H4 (cell line): ENCODE data around the gene ADD1. TPM values are rescaled to one million over a fixed set of nuclear protein-coding genes. Genes with fewer than 3 reads are reported as not detected.

Experiments used
- DNase-seq: peaks from one replicate; pipeline ENCODE4 v3.0.0-alpha.2; 2015; ENCODE audit warnings: low spot score
- total RNA-seq: library from RNA; depleted of rRNA; stranded (reverse); fragments of >200 nt; shearing (Covaris generic); gene quantifications from 2 replicates; pipeline ENCODE4 v1.2.3, GENCODE V29; 2014

Gene ADD1
- total RNA-seq, 1 experiment from 2014 or later = 117 TPM

- DNase-seq = no peak
Measured at GRCh38 chr4:2820216-2820982, 23.2 kb upstream of the ADD1 start.

- no peak for DNase-seq
Measured at GRCh38 chr4:2822461-2823300, 21.0 kb upstream of the ADD1 start.

GRCh38 chr4:2823301-2823670 is 20.4 kb upstream of the ADD1 start:
- DNase-seq = no peak

- no peak for DNase-seq
Measured at GRCh38 chr4:2823671-2824328, 19.8 kb upstream of the ADD1 start.

- no peak for DNase-seq
Measured at GRCh38 chr4:2824329-2824835, 19.3 kb upstream of the ADD1 start.

- DNase-seq = no peak
Measured at GRCh38 chr4:2824836-2825381, 18.7 kb upstream of the ADD1 start.

- DNase-seq = no peak
Measured at GRCh38 chr4:2825740-2826139, 17.9 kb upstream of the ADD1 start.

- no peak for DNase-seq
Measured at GRCh38 chr4:2827071-2827873, 16.4 kb upstream of the ADD1 start.

GRCh38 chr4:2827874-2828751 is 15.5 kb upstream of the ADD1 start:
- DNase-seq = no peak

- DNase-seq = no peak
Measured at GRCh38 chr4:2828758-2829181, 14.9 kb upstream of the ADD1 start.

- DNase-seq = no peak
Measured at GRCh38 chr4:2829321-2829932, 14.2 kb upstream of the ADD1 start.

GRCh38 chr4:2829933-2830451 is 13.7 kb upstream of the ADD1 start:
- no peak for DNase-seq

- DNase-seq = no peak
Measured at GRCh38 chr4:2830632-2831610, 12.7 kb upstream of the ADD1 start.

- no peak for DNase-seq
Measured at GRCh38 chr4:2831611-2832308, 11.9 kb upstream of the ADD1 start.

GRCh38 chr4:2832309-2832980 is 11.2 kb upstream of the ADD1 start:
- DNase-seq = no peak

- DNase-seq = no peak
Measured at GRCh38 chr4:2832981-2833670, 10.5 kb upstream of the ADD1 start.

- DNase-seq = no peak
Measured at GRCh38 chr4:2833671-2834000, 10.0 kb upstream of the ADD1 start.
